A673 (cell line): Measurements from ENCODE around the gene RELN.

Experiments
- CTCF ChIP-seq: fragments of 300-800, 200-600 bp; sonication (generic); conservative IDR thresholded peaks from 2 replicates; pipeline ENCODE4 v1.5.1; 2017; ENCODE audit warnings: low read depth, mild to moderate bottlenecking, antibody characterized with exemption, low read length, moderate library complexity, mixed read lengths
- EZH2 ChIP-seq: fragments of 200-600 bp; sonication (generic); IDR thresholded peaks from 2 replicates; pipeline ENCODE4 v1.6.1; 2017; ENCODE audit warnings: borderline replicate concordance, low read depth, mild to moderate bottlenecking, mixed read lengths, antibody characterized with exemption, low read length; ENCODE audit not compliant: poor library complexity, severe bottlenecking

GRCh38 chr7:103809229-103809994 lies 180.0 kb downstream of the RELN start:
- no peak for TF ChIP-seq CTCF
- no peak for TF ChIP-seq EZH2
